ENCODE data around the gene WWOX.

The WWOX gene

GRCh38 chr16:79172976-79173500 is 1073.6 kb downstream of the WWOX start:
- no peak for DNase-seq

GRCh38 chr16:79173919-79174318 is 1074.5 kb downstream of the WWOX start:
- no peak for DNase-seq

- no peak for DNase-seq
These were observed 1076.0 kb downstream of the WWOX start for GRCh38 chr16:79175286-79176057.

DNA sequence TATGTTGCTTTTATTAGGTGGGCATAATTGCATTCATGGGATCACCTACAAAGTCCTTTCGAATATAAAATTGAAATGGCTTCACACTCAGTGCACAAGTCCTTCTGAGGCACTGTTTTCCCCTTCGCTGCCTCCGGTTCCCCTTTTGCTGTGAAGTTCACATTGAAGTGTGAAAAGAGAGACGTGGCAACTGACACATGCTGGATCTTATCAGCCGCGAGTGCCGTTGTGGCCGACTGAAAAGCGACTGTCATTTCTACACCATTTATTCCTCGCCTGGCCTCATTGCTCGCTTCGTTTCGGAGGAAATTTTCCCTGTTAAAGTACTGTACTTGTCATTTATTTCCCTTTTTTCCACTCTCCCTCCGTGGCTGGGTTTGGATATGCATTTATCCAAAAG is 1077.6 kb downstream of the WWOX start:
- DNase-seq, result no peak

DNA sequence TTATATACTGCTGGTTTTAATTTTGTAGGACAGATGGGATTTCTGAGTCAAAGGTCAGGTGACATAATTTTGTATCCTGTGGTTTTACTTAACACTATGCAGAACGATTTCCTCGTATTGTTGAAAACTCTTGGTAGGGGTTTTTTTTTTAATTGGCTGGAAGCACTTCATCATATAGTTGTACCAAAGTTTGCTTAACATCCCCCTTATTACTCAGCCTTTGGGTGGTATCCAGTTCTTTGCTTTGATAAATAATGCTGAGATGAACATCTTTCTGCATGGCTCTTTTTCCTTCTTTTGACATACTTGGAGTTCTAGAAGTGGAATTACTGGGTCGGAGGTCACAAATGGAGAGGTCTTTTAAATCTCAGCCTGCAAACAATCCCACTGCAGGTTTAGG is 1082.0 kb downstream of the WWOX start:
- no peak for DNase-seq

DNA sequence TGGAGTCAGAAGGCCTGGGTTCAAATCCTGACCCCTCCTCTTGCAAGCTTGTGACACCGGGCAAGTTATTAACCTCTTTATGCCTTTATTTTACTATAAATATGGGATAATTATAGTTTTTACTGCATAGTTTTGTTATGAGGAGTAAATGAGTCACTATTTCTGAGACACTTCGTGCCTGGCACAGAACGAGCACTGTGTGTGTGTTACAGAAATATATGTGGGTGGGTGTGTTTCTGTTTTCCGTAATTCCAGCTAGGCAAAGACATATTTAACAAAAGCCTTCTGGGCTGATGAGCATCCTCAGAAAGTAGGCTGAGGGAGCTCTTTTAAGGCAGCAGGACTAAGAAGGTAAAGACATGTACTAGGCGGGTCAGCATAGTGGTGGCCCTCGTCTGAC is 1083.2 kb downstream of the WWOX start:
- no peak for DNase-seq

DNA sequence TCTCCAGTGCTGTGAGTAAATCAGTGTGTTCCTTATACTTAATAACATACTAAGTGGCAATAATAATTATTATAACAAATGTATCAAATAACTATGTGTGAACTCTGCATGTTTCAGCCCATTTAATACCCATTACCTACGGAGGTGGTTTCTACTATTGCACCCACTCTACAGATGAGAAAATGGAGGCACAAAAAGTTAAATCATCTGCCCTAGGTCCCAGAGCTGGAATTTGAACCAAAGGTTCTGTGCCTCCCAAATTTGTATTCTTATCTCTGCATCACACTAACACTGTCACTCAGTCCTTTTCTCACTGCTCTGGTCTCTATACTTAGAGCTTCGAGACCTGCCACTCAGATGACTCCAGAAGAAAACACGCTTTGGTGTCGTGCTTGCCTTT is 1084.1 kb downstream of the WWOX start:
- DNase-seq, result no peak

- DNase-seq, result no peak
These were observed 1085.1 kb downstream of the WWOX start for GRCh38 chr16:79184464-79185030.

DNA sequence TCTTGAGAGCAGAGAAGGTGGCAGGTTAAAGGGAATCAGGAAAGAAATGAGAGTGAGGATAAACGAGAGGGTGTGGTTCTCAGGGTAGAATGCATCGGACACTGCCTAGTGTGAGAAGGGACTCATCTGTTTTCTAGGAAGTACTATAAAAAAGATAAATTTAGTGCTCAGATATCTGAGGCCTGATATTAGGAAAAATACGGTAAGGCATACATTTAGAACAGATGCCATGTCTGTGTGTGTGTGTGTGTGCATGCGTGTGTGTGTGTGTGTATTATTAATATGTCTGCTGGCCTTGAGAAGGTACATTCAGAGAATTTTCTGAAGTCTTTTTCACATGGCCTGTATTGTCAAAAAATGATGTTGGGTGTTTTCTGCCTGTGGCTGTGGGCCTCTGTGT is 1086.3 kb downstream of the WWOX start:
- peak in 1 of 2 experiments; percentile 6 for DNase-seq

- DNase-seq, result no peak
These were observed 1086.7 kb downstream of the WWOX start for GRCh38 chr16:79186196-79186595.

DNA sequence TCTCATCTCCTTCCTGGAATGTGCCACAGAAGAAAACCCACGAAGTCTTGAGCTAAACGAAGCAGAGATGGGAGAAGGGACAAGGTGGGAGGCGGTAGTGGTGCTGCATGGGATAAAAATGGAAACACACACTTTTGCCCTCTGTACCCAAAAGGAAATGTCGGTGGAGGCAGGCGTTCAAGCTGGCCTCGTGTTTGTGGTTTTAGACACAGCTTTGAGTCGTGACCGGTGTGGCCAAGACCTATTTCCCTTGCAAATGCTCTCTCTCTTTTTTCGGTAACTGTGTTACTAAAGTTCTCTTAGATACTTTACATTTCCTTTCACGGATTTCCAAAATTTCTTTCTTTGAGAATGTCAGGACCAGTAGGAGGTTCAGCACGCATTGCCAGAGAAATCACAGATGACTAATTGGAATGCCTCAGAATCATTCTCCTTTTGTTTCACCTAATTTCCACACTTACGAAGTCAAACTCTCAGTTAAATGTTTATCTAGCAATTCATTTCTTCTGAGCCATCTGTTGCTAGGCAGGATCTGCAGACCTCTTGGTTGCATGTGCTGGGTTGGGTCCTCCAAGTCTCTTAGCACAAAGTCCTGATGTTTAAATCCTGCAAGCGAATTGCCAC is 1088.8 kb downstream of the WWOX start:
- peak in 1 of 2 experiments; percentile 30 for DNase-seq

DNA sequence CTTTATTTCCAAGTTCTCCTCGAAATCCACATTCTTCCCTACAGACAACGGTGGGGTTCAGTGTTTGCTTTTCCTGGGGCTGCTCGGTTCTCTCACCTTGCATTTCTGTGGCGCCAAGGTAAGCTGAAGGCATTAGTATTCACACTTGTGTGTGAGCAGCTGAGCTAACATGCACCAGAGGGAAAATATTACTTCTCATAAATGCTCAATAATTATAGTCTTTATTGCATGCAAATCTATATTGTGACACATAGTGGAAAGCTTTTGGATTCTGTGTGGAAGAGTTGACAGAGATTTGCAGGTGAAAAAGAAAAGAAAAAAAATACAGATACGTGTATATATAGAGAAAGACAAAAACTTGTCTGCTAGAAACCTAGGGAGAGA is 1089.3 kb downstream of the WWOX start:
- peak in 1 of 2 experiments; percentile 28 for DNase-seq

DNA sequence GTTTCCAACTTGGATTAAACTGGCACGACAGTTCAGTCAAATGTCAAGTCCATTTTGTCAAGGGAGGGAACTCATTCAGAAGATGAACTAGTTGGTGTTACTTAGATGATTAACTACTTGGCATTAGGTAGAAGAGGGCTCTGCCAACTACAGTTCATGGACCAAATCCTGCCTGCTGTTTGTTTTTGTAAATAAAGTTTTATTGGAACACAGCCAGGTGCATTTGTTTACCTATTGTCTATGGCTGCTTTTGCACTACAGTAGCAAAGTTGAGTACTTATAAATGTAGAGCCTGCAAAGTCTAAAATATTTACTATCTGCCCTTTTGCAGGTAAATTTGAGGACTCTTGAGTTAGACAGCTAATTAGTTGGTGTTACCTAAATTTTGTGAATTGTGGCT is 1091.1 kb downstream of the WWOX start:
- no peak for DNase-seq

GRCh38 chr16:79191933-79192332 is 1092.5 kb downstream of the WWOX start:
- DNase-seq, result no peak

DNA sequence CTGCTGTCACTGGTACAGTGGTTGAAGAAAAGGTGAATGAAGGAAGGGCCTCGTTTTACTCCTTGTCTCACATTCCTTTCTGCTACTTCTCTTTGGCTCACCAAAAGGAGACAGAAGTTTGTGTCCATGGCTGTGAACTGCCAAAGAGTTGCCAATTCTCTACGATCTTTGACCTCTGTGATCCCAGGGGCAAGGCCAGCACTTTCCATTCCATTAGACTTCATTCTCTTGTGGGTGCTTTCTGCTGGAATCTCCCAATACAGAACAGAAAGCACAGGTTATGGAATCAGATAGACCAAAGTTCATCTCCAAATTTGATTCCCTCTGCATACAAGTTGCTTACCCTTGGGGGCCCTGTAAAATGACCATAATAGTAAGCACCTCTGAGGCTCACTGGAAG is 1093.5 kb downstream of the WWOX start:
- DNase-seq, result no peak

GRCh38 chr16:79194291-79194690 is 1094.8 kb downstream of the WWOX start:
- no peak for DNase-seq

- no peak for DNase-seq
These were observed 1096.5 kb downstream of the WWOX start for GRCh38 chr16:79195938-79196337.

GRCh38 chr16:79201436-79201835 is 1102.0 kb downstream of the WWOX start:
- no peak for DNase-seq

GRCh38 chr16:79202977-79203376 is 1103.5 kb downstream of the WWOX start:
- DNase-seq, result peak in 1 of 2 experiments; percentile 66

DNA sequence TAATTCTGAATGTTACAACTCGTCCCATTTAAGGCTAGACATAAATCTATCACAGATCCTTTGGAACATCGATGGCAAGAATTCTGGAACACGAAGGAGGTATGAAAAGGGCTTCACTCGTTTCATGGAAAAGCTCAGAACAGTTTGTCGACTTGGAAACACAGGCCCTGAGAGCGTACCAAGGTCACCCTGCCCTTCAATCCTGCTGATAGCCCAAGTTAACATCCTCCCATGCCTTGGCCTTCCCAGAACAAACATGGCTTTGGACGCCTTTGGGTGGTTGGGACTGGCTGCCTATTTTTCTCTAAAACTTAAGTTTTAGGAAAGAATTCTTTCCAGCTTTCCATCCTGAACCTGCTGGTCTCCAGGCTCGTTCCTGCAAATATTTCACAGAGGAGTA is 1105.0 kb downstream of the WWOX start:
- no peak for DNase-seq

DNA sequence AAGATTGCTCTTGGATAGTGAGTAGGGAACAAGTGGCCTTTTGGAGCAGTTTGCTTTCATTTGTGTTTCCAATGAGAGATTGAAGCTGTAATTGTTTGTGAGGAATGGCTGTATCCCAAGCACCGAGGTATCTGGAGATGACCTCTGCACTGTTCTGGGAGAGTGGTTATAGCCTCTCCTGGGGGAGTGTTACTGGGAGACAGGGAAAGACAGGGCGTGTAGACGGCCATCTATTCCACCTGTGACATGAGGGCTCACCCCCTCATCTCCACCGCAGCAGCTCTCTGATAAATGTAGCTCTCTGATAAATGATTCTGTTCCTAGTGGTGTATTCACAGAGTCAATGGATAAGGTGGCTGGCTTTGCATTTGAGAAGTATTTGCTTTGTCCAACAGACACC is 1107.4 kb downstream of the WWOX start:
- DNase-seq, result no peak

- no peak for DNase-seq
These were observed 1109.9 kb downstream of the WWOX start for GRCh38 chr16:79209308-79209707.

DNA sequence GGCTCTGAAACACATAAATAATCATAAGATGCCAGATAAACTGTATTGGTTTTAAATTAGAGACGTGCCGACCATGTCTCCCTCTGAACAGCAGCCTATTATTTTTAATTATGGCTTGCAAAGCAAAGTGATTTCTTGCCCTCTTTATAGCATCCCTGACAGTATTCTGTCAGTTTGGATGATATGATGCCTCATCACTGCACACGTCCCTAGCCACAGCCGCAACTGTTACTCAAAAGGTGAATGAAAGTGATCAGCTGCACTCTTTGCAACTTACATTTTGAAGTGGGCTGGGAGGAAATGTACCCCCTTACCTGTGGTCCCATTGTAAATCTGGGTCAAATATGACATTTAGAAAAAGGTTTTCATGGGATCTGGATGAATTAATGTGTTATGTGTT is 1111.2 kb downstream of the WWOX start:
- DNase-seq, result no peak

- no peak for DNase-seq
These were observed 1112.1 kb downstream of the WWOX start for GRCh38 chr16:79211586-79211985.
